ENCODE results near the gene FAM131B.

FAM131B gene

DNA sequence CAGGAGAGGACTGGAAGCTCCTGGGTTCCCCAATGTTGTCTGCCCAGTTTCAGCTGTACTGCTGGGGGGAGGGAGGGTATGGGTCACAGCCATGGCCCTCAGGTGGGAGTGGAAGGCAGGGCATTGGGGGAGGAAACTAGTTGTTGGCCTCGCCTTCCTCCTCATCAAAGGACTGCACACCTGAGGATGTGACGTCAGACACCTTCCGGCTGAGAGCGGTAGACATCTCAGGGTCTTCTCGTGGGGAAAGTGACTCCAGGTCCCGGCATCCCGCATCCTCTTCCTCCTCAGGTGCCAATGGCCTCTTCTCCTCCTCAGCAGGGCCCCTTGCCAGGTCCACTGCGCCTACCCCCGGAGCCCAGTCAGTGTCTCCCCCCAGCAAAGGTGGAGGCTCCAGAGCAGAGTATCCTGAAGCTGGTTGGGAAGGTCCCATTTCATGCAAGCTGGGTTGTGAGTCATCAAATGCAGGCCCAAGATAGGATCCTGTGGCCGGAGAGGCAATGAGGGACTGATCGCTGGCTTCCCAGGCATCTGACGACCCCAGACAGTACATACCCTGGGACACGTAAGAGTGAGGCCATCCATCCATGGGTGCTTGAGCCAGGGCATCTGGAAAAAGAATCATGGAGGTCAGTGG, 6.0 kb downstream of the FAM131B start:
- no peak for DNase-seq

DNA sequence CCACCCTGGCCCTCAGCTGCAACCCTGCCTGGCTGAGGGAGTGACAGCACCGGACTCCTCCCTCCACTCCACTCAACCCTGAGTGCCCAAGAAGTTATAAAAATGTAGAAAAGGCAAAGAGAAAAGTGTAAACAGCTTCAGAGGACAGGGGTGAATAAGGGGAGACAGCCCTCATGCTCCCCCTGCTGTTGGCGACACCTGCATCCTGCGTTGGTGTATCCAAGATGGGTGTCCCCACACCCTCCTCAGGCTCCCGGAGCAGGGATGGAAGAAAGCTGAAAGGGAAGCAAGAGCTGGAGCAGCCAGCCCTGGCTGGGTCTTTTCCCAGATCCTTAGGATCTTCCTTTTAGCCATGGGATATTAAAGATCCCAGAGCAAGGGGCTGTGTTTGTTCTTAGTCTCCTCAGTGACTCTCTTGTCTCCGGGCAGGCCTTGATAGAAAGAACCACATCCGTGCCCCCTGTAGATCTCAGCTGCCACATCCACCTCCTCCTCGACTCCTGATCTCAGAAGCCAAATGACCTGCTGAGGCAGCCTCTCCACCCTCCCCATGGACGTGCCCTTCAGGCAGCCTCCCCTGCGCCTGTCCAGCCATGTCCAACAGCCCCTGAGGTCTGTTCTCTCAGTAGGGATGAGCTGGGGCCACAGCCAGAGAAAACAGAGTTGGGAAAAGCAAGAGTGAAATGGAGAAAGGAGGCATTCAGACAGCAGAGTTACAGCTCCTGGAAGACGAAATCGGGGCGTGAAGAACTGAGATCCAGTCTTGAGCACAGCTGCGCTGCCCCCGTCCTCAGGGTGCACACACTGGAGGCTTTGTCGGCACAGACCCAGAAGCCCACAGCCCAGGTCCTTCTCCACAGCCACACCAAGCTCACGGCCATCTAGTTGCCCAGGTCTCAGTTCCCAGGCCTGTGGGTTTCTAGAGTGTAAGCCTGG, 6.8 kb downstream of the FAM131B start:
- DNase-seq = no peak

DNA sequence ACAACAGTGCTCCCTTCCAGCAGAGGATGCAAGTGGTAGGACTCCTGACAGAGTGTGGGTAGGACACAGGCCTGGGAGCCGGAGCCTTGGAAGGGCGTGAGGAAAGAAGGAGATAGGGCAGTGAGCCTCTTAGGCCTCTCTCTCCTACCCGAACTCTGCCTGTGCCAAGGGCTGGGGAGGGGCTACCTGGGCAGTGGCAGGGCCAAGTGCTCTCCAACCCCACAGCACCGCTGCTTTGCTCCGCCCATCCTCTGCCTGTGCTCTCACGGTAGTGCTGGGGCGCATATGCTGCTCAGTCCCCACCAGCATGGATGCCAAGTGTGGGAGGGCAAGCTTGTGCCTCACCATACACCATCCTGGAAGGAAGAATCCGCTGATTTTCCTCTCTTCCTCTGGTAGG, 7.5 kb downstream of the FAM131B start:
- no peak for DNase-seq

DNA sequence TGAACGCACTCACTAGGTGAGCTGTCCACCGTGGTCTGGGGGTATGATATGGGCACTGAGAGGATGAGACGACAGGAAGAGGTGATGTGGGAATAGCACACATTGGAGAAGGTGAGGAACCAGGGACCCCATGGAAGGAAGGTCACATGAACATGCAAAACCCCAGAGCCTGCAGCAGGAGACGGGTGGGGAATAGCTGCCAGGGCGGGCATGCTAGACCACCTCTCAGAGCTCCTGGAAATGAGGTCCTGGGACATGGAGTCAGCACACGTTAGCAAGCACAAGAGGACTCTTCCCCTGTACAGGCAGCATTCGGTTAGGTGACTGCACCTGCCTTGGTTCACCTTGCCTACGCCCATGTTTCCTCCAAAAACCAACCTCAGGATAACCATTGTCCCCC, 8.1 kb downstream of the FAM131B start:
- no peak for DNase-seq

DNA sequence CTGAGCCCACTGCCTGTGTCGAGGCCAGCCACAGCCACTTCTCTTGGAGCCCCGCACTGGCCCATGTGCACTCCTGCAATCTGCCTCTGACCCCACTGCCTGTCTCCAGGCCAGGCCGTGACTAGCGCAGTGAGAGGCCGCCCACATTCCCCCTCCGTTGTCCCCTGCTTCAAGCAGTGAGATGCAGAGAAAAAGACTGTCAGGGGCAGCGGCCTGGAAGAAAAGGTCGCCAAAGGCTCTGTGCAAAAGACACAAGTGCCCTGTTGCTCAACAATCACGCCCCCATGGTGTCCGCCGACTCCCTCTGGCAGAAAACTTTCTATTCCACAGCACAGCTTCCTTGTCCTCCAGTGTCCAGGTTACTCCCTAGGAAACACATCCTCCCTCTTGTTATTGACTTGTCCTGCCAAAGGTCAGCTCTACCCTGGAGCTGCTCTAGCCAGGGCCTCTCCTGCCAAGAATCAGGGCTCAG, 9.9 kb downstream of the FAM131B start:
- DNase-seq = no peak

DNA sequence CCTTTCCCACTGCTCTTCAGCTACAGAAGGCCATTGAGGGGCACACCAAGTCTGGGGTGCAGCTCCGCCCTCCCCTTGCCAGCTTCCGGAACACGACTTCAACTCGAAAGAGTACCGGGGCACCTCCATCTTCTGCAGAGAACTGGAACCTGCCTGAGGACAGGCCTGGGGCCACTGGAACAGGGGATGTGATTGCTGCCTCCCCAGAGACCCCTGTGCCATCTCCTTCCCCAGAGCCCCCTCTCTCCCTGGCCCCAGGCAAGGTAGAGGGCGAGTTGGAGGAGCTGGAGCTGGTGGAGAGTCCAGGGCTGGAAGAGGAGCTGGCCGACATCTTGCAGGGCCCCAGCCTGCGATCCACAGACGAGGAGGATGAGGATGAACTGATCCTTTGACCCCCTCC, 10.9 kb downstream of the FAM131B start:
- DNase-seq = no peak

DNA sequence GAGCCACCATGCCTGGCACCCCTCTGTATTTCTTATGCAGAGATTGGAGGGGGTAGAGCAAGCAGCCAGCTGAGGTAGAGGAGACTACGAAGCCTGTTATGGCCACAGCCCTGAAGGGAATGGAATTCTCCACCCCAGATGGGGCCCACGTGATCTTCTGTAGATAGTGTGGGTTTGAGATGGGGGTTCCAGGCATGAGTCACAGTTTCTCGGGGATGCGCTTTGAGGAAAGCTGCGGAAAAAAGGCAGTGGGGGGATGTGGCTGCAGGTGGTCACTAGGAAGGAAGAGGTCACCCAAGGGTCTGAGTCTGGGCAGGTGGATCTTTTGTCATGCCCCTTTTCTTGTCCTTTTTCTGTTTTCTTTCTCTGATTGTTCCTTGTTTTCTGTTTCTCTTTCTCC, 11.5 kb downstream of the FAM131B start:
- no peak for DNase-seq

DNA sequence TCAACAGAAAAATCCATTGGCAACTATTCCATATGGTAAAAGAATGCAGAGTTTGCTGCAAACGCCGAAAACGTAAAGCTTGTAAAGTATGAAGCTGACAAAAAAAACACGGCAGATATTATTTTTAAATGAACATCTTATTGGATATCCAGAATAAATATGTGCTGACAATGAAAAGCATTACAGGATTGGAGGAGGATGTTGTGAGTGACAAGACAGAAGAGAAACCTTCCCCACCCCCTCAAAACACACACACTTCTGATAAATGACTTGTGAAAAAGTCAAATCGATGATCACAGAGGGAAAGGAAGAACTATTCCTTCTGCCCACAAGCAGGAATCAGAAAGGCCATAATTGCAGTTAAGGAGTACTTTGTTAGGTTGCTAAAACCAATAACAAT, 14.6 kb downstream of the FAM131B start:
- DNase-seq = no peak

DNA sequence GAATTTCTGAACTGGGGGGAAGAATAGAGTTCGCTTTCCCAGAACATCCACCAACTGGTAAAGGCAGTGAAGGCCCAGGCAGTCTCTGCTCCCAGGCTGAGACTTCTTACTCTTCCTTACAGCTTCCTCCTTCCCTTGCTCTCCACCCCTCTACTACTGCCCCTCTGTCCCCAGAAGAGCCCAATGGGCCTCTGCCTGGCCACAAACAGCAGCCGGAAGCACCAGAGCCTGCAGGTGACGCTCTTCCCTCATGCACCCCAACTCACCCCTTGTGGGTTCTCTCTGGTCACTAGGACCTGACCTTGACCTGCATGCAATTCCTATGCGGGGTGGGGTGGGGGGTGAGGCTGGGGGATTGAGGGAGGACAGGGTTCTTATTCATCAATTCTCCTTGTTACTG, 16.5 kb downstream of the FAM131B start:
- DNase-seq = no peak

DNA sequence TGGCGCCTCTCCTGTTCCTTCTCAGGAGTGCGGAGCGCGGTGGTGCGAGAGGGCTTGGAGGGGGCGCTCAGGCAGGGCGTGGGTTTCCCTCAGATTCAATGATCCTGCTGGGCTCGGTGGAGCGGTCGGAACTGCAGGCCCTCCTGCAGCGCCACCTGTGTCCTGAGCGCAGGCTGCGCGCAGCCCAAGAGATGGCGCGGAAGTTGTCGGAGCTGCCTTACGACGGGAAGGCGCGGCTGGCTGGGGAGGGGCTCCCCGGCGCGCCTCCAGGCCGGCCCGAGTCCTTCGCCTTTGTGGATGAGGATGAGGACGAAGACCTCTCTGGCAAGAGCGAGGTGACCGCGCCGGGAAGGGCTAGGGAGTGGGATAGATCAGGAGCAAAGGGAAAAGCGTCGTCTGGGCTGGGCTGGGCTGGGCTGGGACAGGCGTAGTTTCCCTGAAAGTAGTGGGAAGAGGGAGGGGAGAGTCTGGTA, 17.0 kb downstream of the FAM131B start:
- peak; percentile 49 to 60 for DNase-seq

DNA sequence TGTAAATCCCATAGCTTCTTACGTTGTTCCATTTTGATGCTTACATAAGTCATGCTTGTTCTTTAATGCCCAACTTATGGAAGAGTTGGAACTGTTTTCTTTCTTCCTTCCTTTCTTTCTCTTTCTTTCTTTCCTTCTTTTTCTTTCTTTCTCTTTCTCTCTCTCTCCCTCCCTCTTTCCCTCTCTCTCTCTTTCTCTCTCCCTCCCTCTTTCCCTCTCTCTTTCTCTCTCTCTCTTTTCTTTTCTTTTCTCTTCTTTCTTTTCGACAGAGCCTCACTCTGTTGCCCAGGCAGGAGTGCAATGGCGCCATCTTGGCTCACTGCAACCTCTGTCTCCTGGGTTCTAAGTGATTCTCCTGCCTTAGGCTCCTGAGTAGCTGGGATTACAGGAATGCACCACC, 18.9 kb downstream of the FAM131B start:
- no peak for DNase-seq

DNA sequence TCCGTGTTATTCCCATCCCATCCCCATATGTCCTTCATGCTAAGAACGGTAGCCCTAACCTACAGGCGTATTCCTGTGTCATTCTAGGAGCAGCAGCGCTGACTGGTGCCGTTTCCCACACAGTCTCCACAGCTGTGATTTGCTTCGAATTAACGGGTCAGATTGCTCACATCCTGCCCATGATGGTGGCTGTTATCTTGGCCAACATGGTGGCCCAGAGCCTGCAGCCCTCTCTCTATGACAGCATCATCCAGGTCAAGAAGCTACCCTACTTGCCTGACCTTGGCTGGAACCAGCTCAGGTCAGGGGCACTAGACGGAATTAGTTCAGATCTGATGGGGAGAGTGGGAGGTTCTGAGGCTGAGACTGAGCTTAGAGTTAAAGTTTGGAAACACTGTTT, 20.7 kb downstream of the FAM131B start:
- no peak for DNase-seq

DNA sequence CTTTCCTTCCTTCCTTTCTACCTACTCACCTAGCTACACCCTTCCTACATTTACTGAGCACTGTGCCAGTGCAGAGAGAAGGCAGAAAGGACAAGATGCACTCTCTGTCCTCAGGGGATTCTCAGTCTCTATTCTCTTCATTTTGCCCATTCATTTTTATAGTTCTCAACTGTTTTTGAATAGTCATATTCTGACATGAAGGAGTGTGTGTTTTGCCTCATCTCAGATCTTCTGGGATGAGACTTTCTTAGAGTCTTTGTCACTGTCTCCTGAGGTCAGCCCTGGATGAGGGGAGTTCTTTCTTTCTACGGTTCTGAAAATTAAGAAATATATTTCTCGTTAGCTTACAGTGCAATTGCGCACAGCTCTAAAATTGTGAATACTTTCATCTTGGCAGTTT, 25.3 kb downstream of the FAM131B start:
- no peak for DNase-seq

DNA sequence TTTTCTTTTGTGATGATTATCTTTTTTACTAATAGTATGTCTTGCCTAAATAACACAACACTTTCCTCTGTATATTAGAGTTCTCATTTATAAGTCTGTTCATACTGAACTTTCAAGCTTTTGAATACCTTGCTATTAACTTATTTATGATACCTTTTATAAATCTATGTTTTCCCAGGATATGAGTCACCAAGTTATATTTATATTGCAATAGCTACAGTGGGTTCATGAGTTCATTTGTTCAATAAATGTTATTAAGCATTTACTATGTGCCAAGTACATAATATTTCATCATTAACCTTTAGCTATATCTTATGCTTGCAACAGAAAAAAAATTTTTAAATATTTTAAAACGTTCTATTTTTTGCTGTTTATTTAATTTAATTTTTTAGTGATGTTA, 28.3 kb downstream of the FAM131B start:
- no peak for DNase-seq

DNA sequence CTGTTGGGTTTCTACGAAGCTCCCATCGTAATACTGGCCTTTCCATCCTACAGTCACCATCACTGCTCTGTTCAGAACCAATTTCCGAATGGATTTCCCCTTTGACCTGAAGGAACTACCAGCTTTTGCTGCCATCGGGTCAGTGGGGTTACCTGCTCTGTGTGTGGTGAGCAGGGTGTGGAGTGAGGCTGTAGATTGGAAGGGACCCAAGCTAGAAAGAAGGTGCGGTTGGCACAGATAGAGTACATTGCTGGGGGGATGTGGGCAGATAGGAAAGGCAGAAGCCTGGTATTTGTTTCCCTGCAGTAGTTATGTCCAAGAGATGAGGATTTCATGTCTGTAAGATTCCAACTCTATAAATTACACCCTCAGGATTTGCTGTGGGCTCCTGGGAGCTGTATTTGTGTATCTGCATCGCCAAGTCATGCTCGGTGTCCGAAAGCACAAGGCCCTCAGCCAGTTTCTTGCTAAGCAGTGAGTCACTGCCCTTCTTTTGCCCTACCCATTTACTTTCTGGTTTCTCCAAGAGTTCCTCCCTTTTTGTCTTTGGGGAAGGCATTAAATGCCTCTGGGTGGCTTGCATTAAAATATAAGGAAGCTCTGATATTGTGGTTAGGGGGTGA, 31.2 kb downstream of the FAM131B start:
- no peak for DNase-seq

DNA sequence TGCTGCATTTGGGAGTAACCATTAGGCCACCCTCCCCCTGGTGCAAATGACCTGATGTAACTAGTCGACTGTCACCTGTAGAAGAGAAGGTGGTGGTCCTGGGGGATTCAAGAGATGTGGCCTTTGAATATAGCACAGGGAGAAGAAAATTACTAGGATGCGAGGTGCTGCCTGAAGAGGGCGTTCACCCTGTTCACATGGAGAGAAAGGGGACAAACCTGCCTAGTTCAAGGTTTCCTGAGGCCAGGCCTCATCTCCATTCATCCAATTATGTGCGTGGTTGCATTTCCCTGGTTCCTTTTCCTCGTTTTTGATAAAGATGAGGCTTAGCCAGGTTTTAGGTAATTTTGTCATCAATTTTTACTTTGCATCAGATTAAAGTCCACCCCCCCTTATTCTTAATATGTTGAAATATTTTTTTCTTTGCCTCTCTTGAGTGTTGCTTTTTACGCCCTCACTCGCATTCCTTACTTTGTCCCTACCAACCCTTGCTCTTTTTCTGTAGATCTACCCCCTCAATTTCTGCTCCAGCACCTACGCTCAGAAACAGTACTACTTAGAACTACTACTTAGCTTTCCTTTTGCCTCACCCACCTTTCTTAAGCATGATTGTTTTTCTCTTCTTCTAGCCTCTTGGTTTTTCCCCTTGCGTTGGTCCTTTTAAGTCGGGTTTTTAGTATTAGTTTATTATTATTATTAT, 32.9 kb downstream of the FAM131B start:
- DNase-seq = no peak

DNA sequence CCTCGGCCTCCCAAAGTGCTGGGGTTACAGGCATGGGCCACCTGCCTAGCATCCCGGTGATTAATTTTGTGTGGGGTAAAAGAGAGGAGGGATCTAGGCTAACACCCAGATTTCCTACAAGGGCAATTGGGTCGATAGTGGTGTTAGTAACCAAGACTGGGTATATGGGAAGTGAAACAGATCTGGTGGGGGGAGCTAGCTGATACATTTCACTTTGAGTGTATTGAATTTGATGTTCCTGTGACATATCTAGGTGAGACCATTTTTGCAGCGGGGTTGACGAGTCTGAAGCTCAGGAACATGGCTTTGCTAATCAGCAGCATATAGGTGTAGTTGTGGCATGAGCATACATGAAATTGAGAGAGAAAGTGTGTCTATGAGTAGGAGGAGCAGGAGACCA, 34.6 kb downstream of the FAM131B start:
- DNase-seq = no peak

DNA sequence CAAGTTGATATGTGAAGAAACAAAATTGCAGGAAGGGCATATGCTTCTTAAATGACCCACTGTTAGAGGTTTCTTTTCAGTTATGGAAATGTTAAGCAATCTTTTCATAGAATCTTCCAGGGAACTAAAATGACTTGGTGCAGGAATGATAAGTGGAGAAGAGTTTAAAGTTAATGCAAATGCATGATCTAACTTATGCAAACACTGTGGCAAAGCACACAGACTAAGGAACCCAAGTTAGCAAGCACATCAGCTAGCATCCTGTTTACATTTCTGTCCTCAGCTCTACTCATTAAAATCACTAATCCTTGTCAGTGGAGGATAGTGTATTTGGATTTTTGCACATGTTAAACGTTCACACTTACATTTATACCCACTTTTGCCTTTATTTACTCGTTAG, 37.3 kb downstream of the FAM131B start:
- no peak for DNase-seq

DNA sequence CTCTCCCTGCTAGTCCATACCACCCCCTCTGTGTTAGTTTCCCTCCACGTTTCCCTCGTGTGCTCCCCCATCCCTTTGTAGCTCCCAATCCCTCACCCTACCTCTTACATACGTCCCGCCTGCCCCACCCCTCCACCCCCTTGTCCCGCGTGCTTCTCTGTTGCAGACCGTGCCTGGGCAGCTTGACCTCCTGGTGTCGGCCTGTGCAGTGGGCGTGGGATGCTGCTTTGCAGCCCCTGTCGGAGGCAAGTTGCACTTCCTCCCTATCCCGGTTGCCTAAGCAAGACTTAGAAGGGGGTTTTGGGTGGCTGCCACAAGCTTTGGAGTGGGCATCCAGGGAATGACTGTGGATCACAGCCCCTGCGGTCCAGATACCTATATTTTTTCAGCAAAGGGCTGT, 38.9 kb downstream of the FAM131B start:
- no peak for DNase-seq

DNA sequence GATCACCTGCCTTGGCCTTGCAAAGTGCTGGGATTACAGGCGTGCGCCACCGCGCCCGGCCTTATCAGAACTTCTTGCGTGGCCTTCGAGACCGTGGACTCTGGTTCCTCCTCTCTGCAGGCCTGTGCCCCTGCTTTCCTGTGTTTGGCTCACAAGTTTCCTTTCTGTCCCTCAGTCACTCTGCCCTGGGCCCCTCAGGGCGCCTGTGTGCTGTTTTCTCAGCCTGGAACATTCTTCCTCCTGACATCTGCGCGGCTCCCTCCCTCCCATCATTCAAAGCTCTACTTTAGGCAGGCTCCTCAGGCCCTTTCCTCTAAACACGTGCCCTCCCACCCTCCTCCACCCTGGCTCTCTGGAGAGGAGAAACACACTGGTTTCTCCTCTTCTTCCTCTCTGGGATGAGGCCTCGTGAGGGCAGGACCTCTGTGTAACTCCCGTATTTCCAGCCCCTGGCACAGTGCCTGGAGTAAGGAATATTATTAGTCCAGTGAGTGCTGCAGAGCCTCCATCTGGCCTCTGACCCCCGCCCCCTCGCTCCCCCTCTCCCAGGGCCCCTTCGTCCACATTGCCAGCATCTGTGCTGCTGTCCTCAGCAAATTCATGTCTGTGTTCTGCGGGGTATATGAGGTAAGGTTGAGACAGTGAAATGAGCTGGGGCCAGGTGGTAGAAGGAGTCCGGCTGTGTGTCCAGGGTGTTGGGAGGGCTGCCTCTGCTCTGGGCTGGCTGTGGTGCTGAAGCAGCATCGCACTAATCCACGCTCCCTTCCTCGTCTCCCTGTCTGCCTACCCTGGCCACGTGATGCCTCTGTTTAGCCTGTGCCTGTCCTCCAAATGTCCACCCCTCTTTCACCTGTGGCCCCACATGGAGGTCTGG, 39.5 kb downstream of the FAM131B start:
- no peak for DNase-seq

DNA sequence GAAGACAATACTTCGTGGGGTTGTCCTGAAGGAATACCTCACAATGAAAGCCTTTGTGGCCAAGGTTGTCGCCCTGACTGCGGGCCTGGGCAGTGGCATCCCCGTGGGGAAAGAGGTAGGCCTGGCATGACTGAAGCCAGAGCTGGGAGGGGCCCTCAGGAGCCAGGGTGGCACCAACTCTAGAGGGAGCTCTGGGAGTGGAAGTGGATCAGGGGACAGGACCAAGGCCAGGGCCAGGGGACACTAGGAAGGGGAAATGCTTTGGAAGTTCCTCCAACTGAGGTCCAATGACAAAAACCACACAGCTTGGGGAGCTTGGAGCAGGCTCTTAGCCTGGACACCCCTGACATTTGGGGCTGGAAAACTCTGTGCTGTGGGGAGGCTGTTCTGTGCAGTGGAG, 40.8 kb downstream of the FAM131B start:
- no peak for DNase-seq

DNA sequence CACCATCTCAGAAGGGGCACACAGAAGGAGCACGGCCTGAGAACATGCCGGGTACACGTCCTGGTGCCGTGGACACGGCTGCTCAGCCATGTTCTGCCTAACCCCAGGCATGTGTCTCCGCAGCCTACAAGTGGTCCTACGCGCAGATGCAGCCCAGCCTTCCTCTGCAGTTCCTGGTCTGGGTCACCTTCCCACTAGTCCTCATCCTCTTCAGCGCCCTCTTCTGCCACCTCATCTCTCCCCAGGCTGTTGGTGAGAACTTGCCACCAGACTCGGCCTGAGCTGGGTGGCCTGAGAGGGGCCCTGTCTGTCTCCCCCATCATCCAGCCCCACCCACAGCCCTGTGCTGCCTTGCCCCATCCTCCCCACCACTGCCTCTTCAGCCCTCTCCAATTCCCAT, 41.3 kb downstream of the FAM131B start:
- DNase-seq = no peak

Data from activated CD4-positive, alpha-beta T cell treated with anti-CD3 and anti-CD28 coated beads, Interleukin-2, amount 50 U/mL, for 4 hours (primary cell).